HG03575 (cell line): ENCODE results near the gene CABCOCO1.

Experiments used
- ATAC-seq: cut with Tn5 transposase; IDR thresholded peaks from one replicate; pipeline ENCODE4 v1.9.1; 2021; ENCODE audit not compliant: unreplicated experiment, insufficient number of reproducible peaks, low FRiP score; ENCODE audit errors: extremely low read depth

CABCOCO1 gene

DNA sequence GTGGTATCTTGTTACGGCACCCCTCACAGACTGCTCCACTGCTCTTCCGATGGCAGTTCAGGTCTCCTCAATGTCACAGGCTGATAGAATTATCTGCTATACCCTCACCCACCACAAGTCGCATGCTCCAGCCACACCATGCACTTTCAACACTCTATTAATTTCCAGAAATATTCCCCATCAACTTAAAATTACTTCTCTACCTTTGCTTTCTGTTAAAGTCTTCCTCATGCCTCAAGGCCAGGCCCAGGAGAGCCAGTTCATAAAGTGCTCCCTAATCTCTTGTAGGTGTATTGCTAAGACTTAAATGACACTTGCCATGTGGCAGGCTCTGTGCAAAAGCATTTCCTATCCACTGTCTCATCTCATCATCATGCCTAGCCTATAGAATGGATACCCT is 132.8 kb downstream of the CABCOCO1 start:
- ATAC-seq = no peak

DNA sequence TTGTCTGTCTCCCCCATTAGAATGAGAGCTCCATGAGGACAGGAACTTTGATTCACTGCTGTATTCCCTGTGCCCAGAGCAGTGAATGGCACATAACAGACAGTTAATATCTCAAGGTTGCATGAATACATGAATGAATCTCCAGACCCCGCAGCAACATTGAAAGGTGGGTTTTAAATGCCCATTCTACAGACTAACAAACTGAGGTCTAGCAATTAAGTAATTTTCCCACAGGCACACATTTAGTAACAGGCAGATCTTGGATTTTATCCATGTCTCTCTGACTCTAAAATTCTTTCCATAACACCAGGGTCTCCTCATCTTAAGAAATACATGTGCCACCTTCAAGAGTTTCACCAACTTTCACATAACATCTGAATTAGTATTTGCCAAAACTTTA is 134.1 kb downstream of the CABCOCO1 start:
- no peak for ATAC-seq

DNA sequence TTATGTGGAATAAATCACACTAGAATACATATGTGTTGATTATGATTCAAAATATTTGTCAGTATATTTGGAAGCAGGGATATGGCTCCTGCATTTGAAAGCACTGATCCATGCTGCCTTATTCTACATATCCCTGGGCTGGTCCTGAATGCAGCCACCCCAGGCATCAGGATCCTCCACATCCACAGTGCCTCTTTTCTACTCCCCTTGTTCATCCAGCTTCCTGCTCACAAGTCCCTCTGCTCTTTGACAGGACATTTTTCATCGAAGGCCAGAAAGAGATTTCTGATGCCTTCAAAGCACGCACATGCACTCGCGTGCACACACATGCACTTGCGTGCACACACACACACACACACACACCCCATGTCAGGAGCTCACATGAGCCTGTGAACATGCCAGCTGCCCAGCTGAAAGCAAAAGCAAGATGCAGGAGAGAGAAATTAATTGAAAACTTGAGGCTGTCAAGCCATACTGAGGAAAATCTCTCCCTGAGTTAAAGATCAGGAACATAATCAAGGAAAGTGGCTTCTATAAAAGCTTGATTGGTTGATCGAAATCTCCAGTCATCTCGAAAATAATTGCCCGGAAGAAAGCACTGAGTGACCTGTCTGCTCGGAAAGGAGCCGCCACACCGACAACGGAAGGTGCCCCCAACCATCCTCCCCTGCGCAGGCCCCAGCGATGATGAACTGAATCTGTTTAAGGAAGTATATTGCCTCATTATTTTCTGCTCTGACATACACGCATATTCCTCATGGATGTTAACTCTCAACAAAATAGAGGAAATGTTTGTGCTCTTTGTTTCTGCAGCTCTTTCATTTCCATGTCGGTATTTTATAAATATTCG is 134.8 kb downstream of the CABCOCO1 start:
- ATAC-seq = no peak

DNA sequence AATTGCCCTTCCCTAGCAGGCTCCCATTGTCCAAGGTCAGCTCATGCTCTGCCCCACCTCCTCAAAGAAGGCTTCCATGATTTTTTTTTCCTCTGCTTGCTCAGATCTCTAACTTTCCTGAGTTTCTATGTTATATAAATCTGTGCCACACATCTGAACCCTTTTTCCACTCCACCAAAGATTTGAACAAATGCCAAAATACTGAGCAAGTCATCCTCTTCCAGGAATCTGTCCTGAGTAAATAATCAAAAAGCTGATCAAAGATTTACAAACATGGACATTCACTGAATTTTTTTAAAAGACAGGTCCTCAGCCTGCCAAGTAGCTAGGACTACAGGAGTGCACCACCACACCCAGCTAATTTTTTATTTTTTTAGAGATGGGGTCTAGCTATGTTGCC is 136.0 kb downstream of the CABCOCO1 start:
- no peak for ATAC-seq

DNA sequence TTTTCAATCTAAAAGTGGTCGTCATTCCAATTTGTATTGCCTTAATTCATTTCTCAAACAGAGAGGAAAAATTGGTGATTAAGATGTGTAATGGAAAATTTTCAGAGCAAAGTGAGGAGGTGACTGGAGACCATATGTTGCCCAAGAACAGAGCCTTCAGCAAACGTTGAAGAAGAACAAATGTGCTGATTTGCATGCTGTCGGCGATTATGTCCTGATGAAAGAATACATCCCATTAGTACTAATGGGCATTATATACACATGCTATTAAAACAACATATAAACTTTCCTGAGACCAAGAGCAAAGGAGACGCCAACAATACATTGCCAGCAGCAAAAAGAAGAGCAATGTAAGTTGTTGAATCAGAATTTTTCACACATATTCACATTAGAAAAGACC is 138.8 kb downstream of the CABCOCO1 start:
- no peak for ATAC-seq

DNA sequence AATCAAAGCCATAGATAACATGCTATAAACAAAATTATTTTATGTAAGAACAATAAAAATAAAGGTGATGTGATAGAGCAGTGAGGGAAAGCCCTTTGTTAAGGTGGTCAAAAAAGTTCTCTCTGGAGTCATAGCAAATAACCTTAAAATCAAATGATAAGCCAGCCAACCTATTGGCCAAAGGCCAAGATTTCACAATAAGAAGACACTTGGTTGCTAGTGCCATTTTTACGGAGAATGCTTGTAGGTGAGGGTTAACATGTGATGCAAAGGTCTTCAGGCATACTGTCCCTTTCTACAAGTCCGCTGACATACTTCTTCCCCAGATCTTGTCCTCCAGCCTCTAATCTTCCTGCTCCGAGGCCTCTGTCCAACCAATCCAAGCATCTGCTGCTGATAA is 140.5 kb downstream of the CABCOCO1 start:
- no peak for ATAC-seq

DNA sequence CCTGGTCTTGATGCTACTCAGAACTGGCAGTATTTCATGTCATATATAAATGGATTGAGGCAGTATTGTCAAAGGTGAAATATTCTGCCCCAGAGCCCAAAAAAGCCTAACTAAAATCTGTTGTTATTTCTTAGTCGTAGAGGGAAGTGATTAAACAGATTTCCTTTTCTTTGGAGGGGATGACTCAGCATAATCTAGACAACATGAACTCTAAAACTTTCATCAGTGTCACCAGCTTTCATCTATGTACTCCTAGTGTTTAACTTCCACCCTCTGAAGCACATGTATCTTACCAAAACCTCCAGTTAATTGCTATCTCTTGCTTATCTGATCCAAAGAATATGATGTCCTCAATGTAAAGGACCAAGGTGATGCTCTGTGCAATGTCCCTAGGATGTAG is 141.7 kb downstream of the CABCOCO1 start:
- ATAC-seq = no peak

DNA sequence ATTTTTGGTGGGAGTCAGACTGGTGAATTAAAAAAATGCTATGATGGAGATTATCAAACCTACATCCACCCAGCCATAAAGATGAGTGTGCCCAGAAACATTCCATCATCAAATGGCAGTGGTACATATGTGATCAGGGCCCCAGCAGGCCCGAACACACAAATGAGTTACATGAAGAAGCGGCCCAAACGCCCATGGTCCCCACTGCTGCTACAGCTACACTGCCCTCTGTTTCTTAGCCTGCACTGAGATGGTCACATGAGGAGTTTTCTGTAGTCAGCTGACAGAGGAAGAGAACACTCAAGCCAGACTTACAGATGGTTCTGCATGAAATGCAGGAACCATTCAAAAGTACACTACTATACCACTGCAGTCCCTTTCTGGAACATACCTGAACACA is 142.4 kb downstream of the CABCOCO1 start:
- ATAC-seq = no peak

DNA sequence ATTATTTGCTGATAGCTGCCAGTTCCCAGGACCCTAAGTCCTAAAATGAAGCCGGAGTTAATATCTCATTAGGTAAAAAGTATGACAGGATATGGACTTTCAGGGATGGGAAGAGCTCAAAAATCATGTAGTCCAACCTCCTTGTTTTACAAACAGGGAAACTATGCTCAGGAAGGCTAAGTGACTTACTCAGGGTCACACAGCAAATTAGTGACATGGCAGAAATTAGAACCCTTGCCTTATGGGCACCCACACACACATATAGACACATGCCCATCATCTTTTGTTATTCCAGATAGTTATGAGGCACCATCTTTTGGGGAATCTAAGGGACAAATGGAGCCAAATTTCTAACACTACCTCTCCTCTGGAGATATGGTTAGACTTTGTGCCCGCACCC is 147.5 kb downstream of the CABCOCO1 start:
- ATAC-seq = no peak

DNA sequence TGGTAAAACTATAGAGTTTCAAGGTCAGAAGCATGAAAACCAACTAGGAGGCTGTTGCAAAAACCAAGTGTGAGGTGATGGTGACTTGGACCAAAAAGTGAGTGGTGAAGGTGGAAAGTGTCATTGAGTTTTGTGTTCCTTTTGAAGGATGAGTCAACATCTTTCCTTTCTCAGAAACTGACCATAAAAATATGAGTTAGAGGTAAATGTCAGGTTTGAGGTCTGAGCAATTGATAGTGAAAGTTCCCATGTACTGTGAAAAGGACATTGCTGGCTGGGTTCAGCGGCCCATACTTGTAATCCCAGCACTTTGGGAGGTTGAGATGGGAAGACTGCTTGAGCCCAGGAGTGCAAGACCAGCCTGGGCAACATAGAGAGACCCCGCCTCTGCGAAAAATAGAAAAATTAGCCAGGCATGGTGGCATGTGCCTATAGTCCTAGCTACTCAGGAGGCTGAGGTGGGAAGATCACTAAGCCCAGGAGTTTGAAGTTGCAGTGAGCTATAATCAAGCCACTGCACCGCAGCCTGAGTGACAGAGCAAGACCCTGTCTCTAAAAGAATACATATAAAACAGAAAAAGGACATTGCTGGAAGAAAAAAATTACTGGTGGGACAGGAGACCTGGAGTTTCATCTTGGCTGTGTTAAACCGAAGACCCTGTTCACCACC is 149.5 kb downstream of the CABCOCO1 start:
- no peak for ATAC-seq

DNA sequence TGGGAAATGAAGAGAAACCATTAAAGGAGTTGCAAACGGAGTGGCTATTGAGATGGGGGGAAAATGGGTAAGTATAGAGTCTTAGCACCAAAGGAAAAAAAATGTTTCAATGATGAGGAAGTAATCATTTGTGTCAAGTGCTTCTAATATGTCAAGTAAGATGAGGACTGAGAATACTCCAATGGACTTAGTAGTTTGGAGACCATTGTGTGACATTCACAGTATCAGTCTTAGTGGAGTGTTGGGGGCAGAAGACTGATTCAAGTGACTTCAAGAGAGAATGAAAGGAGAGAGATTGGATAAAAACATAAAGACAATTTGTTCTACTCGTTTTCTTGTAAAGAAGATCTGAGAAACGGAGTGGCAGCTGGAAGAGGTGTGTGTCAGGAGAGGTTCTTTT is 150.2 kb downstream of the CABCOCO1 start:
- ATAC-seq = no peak

DNA sequence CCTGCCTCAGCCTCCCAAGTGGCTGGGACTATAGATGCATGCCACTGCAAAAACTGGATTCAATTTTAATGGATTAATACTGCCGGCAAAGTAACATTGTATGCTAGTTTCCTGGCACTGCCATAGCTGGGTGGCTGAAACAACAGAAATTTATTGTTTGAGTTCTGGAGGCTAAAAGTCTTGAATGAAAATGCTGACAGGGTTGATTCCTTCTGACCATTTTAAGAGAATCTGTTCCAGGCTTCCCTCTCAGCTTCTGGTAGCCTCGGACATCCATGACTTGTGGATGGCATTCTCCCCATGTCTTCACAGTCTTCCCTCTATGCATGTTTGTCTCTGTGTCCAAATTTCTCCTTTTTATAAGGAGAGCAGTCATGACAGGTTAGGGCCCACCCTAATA is 151.4 kb downstream of the CABCOCO1 start:
- no peak for ATAC-seq

DNA sequence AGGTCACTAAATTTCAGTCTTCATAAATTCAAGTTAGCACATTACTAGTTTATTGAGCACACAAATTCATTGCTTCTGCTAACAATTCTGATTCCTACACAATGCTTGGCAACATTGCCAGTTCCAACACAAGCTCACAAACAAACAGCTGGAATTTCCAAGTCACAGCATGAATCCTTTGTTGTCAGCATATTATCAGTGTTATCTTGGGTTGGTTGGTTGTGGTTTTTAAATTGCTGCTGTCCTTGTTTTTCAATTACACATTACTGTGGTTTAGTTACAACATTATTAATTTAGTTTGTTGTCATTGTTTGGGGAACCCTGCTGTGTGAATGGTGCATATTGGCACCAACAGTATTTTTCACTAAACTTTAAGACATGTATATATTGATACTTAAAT is 152.8 kb downstream of the CABCOCO1 start:
- ATAC-seq = no peak
